Astrocyte (in vitro differentiated cells and primary cell): ENCODE results near the gene MOBP. TPM values are rescaled to one million over a fixed set of nuclear protein-coding genes. Genes with fewer than 3 reads are reported as not detected.

Experiments
- DNase-seq: peaks from one replicate; pipeline ENCODE4 v3.0.0-alpha.2; 2010; ENCODE audit warnings: low read depth
- FAIRE-seq: peaks from 2 replicates; lab custom pipeline; 2011; peaks lifted over from hg19 to GRCh38; lab: Jason Lieb, UNC
- H2AFZ ChIP-seq: 2 replicates; pipeline ENCODE4 v1.6.0; 2012; ENCODE audit warnings: low read depth, low read length, inconsistent platforms
- H3K27ac ChIP-seq: 2 replicates; pipeline ENCODE4 v1.5.1; 2011; ENCODE audit warnings: low read depth, low read length, inconsistent platforms
- H3K27me3 ChIP-seq: 2 replicates; pipeline ENCODE4 v1.6.0; 2011; ENCODE audit warnings: low read length, inconsistent platforms; ENCODE audit not compliant: insufficient read depth
- H3K36me3 ChIP-seq: 2 replicates; pipeline ENCODE4 v1.5.1; 2011; ENCODE audit warnings: low read length, inconsistent platforms; ENCODE audit not compliant: insufficient read depth
- H3K4me1 ChIP-seq: 2 replicates; pipeline ENCODE4 v1.5.1; 2011; ENCODE audit warnings: low read length, inconsistent platforms; ENCODE audit not compliant: insufficient read depth
- H3K4me2 ChIP-seq: 2 replicates; pipeline ENCODE4 v1.6.0; 2012; ENCODE audit warnings: low read length, inconsistent platforms
- H3K4me3 ChIP-seq: 2 replicates; pipeline ENCODE4 v1.5.1; 2011; ENCODE audit warnings: low read depth, mild to moderate bottlenecking, low read length, inconsistent platforms; ENCODE audit not compliant: insufficient read depth
- H3K79me2 ChIP-seq: 2 replicates; pipeline ENCODE4 v1.6.0; 2012; ENCODE audit warnings: mild to moderate bottlenecking, low read length, inconsistent platforms; ENCODE audit not compliant: insufficient read depth
- H3K9ac ChIP-seq: 2 replicates; pipeline ENCODE4 v1.6.0; 2012; ENCODE audit warnings: mild to moderate bottlenecking, low read length, inconsistent platforms
- H3K9me3 ChIP-seq: 2 replicates; pipeline ENCODE4 v1.5.1; 2012; ENCODE audit warnings: low read depth, mild to moderate bottlenecking, low read length, inconsistent platforms; ENCODE audit not compliant: insufficient read depth
- H4K20me1 ChIP-seq: 2 replicates; pipeline ENCODE4 v1.6.0; 2012; ENCODE audit warnings: low read length, inconsistent platforms; ENCODE audit not compliant: insufficient read depth
- H3K27ac Mint-ChIP-seq: one replicate; pipeline ENCODE4 v1.8.0; 2021; ENCODE audit warnings: mild to moderate bottlenecking, mixed read lengths; ENCODE audit not compliant: unreplicated experiment
- H3K27me3 Mint-ChIP-seq: one replicate; pipeline ENCODE4 v1.8.0; 2021; ENCODE audit warnings: low read depth, mixed read lengths; ENCODE audit not compliant: unreplicated experiment
- H3K36me3 Mint-ChIP-seq: one replicate; pipeline ENCODE4 v1.8.0; 2021; ENCODE audit warnings: low read depth, mixed read lengths; ENCODE audit not compliant: unreplicated experiment
- H3K4me1 Mint-ChIP-seq: one replicate; pipeline ENCODE4 v1.8.0; 2021; ENCODE audit warnings: low read depth, mixed read lengths; ENCODE audit not compliant: unreplicated experiment
- H3K4me3 Mint-ChIP-seq: one replicate; pipeline ENCODE4 v1.8.0; 2021; ENCODE audit warnings: mild to moderate bottlenecking, moderate library complexity, mixed read lengths; ENCODE audit not compliant: unreplicated experiment
- H3K9me3 Mint-ChIP-seq: one replicate; pipeline ENCODE4 v1.8.0; 2021; ENCODE audit warnings: mild to moderate bottlenecking, mixed read lengths; ENCODE audit not compliant: unreplicated experiment
- CTCF ChIP-seq: IDR thresholded peaks from 2 replicates; pipeline ENCODE4 v1.5.1; 2011; ENCODE audit warnings: low read depth, mild to moderate bottlenecking, inconsistent platforms, low read length, moderate library complexity; ENCODE audit not compliant: insufficient read depth
- EZH2 ChIP-seq: IDR thresholded peaks from 2 replicates; pipeline ENCODE4 v1.6.1; 2012; ENCODE audit warnings: mild to moderate bottlenecking, low read length, inconsistent platforms; ENCODE audit not compliant: insufficient read depth
- total RNA-seq: library from RNA; stranded (reverse); gene quantifications from 2 replicates; pipeline ENCODE4 v1.2.1, GENCODE V29; 2021

The MOBP gene
- total RNA-seq, 1 donor from 2014 or later: 0.16 TPM

GRCh38 chr3:39513791-39514369, 46.4 kb downstream of the MOBP start:
- Histone ChIP-seq H3K79me2 (no peaks in the 10 kb centered on the region), H3K27me3 (no peaks in the 10 kb centered on the region)
- no peak for DNase-seq

GRCh38 chr3:39515681-39516441, 48.4 kb downstream of the MOBP start:
- Mint-ChIP-seq H3K4me1 (no peaks in the 10 kb centered on the region), H3K9me3 (peaks cover 6% of the 10 kb centered on the region), H3K27ac (no peak overlapping the region), H3K27me3 (peaks cover 4% of the 10 kb centered on the region), H3K36me3 (no peaks in the 10 kb centered on the region), H3K4me3 (no peak overlapping the region)
- H4K20me1 ChIP-seq: no peaks in the 10 kb centered on the region
- FAIRE-seq: no peak
- no peaks in the 10 kb centered on the region for H3K4me1 ChIP-seq
- H3K9me3 ChIP-seq: no peaks in the 10 kb centered on the region
- no peaks in the 10 kb centered on the region for H3K27me3 ChIP-seq
- no peak overlapping the region for H3K4me3 ChIP-seq
- no peak for DNase-seq
- no peaks in the 10 kb centered on the region for H3K36me3 ChIP-seq
- TF ChIP-seq EZH2 (no peak), CTCF (no peak)
- no peaks in the 10 kb centered on the region for H3K79me2 ChIP-seq
- H3K9ac ChIP-seq: no peak overlapping the region
- no peak overlapping the region for H3K27ac ChIP-seq
- no peak overlapping the region for H3K4me2 ChIP-seq
- no peak overlapping the region for H2AFZ ChIP-seq

More at GRCh38 chr3:39513791-39514369, 46.4 kb downstream of the MOBP start:
- Histone ChIP-seq H3K36me3 (no peaks in the 10 kb centered on the region), H2AFZ (no peak overlapping the region), H4K20me1 (no peaks in the 10 kb centered on the region), H3K4me3 (no peak overlapping the region), H3K9me3 (no peaks in the 10 kb centered on the region), H3K9ac (no peak overlapping the region), H3K4me1 (no peaks in the 10 kb centered on the region), H3K27ac (no peak overlapping the region), H3K4me2 (no peak overlapping the region)
- Mint-ChIP-seq H3K4me3 (no peak overlapping the region), H3K27me3 (no peaks in the 10 kb centered on the region), H3K9me3 (peaks cover 6% of the 10 kb centered on the region), H3K36me3 (no peaks in the 10 kb centered on the region), H3K4me1 (no peaks in the 10 kb centered on the region), H3K27ac (no peak overlapping the region)
- TF ChIP-seq EZH2: no peak
- TF ChIP-seq CTCF: no peak
- FAIRE-seq: no peak

GRCh38 chr3:39519103-39519502, 51.6 kb downstream of the MOBP start:
- Histone ChIP-seq H2AFZ (no peak overlapping the region), H3K27ac (no peak overlapping the region), H3K36me3 (no peaks in the 10 kb centered on the region), H4K20me1 (no peaks in the 10 kb centered on the region), H3K27me3 (no peaks in the 10 kb centered on the region), H3K9me3 (peaks cover 2% of the 10 kb centered on the region), H3K79me2 (no peaks in the 10 kb centered on the region), H3K4me2 (no peak overlapping the region), H3K9ac (no peak overlapping the region), H3K4me1 (no peaks in the 10 kb centered on the region), H3K4me3 (no peak overlapping the region)
- Mint-ChIP-seq H3K36me3 (no peaks in the 10 kb centered on the region), H3K27me3 (peaks cover 4% of the 10 kb centered on the region), H3K9me3 (peaks cover 6% of the 10 kb centered on the region), H3K4me3 (no peak overlapping the region), H3K4me1 (no peaks in the 10 kb centered on the region), H3K27ac (no peak overlapping the region)
- no peak for TF ChIP-seq CTCF
- TF ChIP-seq EZH2: no peak
- DNase-seq (no peak), FAIRE-seq (no peak)
